ENCODE measurements around the gene SYT7. TPM values are rescaled to one million over a fixed set of nuclear protein-coding genes. Genes with fewer than 3 reads are reported as not detected.

SYT7 gene
- total and polyA plus RNA-seq, 2 of the 8 experiments (the other 6 are each of a cell fraction or from before 2014, with no cell fraction given): 9.6 to 10.5 TPM

GRCh38 chr11:61630089-61630488, 49.2 kb upstream of the SYT7 start (continued):
- TF ChIP-seq CBX5 (IDR thresholded peaks at IDR 0.05; ENCODE audit: low read depth, low read length): no peak
- TF ChIP-seq HDAC2 (IDR thresholded peaks at IDR 0.05; ENCODE audit: borderline replicate concordance in 1 of 2, low read depth in 2 of 2, low read length in 2 of 2): no peak
- no peak for TF ChIP-seq RBBP5 (IDR thresholded peaks at IDR 0.05; ENCODE audit: borderline replicate concordance, low read depth, low read length)

Data from H1 (cell line).